ENCODE measurements around the gene SH2D6.

SH2D6 gene

DNA sequence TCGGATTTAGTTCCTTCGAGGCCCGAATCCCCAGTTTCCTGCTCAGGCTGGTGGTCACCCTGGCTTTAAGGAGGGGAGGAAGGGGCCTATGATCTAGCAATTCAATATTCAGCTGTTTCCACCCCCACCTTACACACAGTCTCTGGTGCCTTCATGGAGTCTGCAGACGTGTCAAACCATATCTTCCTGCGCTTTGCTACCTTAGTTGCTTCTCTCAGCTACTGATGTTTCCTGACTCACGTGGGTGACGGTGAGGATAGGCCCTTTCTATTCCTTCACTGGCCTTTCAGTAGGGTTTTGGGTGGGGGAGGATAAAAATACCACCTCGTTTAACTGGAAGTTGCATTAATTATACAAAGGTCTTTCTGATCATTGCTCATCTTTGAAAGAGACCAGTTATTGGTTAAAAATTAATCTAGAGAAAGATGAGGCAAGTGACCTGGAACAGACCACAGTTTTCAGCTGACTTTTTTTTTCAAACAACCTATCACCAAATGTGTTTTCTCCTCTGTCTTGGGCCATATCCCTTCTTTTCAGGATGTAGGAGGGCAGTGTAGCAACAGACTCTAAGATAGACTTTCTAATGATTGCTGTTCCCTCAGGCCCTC is 49.7 kb downstream of the SH2D6 start:
- DNase-seq (ENCODE audit: low read depth in 1 of 2, low spot score in 1 of 2), result no peak
- Histone ChIP-seq H3K27ac (replicated peaks) (no peak overlapping the region), H3K27me3 (ENCODE audit: insufficient read depth, poor library complexity, severe bottlenecking) (no peaks in the 10 kb centered on the region), H3K4me3 (replicated peaks; ENCODE audit: insufficient read depth, low read length) (no peak overlapping the region)
- TF ChIP-seq GABPA (IDR thresholded peaks at IDR 0.05; ENCODE audit: low read depth) (no peak), SPI1 (IDR thresholded peaks at IDR 0.05; ENCODE audit: borderline replicate concordance, low read depth) (no peak), POLR2AphosphoS5 (IDR thresholded peaks at IDR 0.05; ENCODE audit: low read depth) (no peak)
- TF ChIP-seq, protein P1, sequence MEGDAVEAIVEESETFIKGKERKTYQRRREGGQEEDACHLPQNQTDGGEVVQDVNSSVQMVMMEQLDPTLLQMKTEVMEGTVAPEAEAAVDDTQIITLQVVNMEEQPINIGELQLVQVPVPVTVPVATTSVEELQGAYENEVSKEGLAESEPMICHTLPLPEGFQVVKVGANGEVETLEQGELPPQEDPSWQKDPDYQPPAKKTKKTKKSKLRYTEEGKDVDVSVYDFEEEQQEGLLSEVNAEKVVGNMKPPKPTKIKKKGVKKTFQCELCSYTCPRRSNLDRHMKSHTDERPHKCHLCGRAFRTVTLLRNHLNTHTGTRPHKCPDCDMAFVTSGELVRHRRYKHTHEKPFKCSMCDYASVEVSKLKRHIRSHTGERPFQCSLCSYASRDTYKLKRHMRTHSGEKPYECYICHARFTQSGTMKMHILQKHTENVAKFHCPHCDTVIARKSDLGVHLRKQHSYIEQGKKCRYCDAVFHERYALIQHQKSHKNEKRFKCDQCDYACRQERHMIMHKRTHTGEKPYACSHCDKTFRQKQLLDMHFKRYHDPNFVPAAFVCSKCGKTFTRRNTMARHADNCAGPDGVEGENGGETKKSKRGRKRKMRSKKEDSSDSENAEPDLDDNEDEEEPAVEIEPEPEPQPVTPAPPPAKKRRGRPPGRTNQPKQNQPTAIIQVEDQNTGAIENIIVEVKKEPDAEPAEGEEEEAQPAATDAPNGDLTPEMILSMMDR (IDR thresholded peaks at IDR 0.05; ENCODE audit: insufficient read depth, low read length), result no peak
- TF ChIP-seq, protein P2, sequence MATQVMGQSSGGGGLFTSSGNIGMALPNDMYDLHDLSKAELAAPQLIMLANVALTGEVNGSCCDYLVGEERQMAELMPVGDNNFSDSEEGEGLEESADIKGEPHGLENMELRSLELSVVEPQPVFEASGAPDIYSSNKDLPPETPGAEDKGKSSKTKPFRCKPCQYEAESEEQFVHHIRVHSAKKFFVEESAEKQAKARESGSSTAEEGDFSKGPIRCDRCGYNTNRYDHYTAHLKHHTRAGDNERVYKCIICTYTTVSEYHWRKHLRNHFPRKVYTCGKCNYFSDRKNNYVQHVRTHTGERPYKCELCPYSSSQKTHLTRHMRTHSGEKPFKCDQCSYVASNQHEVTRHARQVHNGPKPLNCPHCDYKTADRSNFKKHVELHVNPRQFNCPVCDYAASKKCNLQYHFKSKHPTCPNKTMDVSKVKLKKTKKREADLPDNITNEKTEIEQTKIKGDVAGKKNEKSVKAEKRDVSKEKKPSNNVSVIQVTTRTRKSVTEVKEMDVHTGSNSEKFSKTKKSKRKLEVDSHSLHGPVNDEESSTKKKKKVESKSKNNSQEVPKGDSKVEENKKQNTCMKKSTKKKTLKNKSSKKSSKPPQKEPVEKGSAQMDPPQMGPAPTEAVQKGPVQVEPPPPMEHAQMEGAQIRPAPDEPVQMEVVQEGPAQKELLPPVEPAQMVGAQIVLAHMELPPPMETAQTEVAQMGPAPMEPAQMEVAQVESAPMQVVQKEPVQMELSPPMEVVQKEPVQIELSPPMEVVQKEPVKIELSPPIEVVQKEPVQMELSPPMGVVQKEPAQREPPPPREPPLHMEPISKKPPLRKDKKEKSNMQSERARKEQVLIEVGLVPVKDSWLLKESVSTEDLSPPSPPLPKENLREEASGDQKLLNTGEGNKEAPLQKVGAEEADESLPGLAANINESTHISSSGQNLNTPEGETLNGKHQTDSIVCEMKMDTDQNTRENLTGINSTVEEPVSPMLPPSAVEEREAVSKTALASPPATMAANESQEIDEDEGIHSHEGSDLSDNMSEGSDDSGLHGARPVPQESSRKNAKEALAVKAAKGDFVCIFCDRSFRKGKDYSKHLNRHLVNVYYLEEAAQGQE (IDR thresholded peaks at IDR 0.05; ENCODE audit: insufficient replicate concordance, low read depth), result no peak

DNA sequence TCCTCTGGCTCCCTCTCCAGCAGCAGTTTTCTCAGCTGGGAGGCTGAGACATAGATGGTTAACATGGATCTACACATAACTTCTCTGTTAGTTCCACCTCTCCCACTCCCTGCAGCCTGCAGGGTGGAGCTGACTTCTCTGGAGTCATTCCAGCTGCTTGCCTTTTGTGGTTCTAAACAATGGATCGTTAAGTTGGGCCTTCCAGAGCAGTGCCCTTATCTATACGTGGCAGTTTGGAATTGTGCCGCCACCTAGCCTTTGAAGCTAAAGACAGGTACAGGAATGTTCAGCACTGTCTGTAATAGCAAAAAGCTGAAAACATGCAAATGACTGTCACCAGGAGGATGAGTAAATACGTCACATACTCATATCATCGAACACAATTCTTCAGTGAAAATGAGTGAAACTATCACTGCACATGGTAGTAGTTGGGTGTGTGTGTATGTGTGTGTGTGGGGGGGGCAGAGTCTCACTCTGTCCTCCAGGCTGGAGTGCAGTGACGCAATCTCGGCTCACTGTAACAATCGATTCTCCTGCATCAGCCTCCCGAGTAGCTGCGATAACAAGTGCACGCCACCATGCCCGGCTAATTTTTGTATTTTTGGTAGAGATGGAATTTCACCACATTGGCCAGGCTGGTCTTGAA is 50.3 kb downstream of the SH2D6 start:
- H3K4me3 ChIP-seq (replicated peaks; ENCODE audit: insufficient read depth, low read length), result no peak overlapping the region
- H3K27me3 ChIP-seq (ENCODE audit: insufficient read depth, poor library complexity, severe bottlenecking), result no peaks in the 10 kb centered on the region
- no peak for DNase-seq (ENCODE audit: low read depth in 1 of 2, low spot score in 1 of 2)
- no peak overlapping the region for H3K27ac ChIP-seq (replicated peaks)
- TF ChIP-seq, protein P2 (IDR thresholded peaks at IDR 0.05; ENCODE audit: insufficient replicate concordance, low read depth), result no peak
- TF ChIP-seq, protein P1 (IDR thresholded peaks at IDR 0.05; ENCODE audit: insufficient read depth, low read length), result no peak
- TF ChIP-seq POLR2AphosphoS5 (IDR thresholded peaks at IDR 0.05; ENCODE audit: low read depth) (no peak), SPI1 (IDR thresholded peaks at IDR 0.05; ENCODE audit: borderline replicate concordance, low read depth) (no peak), GABPA (IDR thresholded peaks at IDR 0.05; ENCODE audit: low read depth) (no peak)

DNA sequence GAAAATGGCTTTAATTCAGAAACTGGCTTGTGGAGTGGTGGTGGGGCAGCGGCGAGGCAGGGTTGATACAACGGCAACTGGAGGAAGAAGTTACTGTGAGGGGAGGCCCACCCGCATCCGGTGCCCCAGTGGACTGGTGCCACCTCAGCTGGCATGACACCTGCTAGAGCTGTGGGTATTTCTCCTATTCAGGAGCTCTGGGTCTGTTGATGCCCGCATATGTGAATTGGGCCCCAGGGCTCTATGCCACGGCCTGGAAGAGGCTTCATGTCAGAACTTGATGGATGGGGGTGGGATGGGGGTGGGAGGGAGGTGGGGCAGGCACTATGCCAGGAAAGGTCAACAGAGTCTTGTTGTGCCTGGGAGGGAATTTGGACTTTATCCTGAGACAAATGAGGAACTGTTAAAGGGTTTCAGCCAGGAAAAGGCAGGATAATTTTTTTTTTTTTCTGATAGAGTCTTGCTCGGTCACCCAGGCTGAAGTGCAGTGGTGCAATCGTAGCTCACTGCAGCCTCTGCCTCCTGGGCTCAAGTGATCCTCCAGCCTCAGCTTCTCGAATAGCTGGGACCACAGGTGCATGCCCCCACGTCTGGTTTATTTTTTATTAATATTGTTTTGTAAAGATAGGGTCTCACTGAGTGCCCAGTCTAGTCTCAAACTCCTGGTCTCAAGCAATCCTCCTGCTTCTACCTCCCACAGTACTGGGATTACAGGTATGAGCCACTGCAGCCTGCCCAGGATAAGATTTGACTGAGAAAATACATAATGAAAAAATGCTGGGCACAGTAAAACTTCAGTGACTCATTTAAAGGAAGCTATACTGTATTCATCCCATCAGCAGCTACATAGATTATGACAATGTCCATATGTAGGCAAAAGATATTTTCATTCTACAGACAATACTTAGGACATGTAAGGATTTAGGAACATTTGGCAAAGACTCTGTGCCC is 52.6 kb downstream of the SH2D6 start:
- no peak overlapping the region for H3K27ac ChIP-seq (replicated peaks)
- H3K27me3 ChIP-seq (ENCODE audit: insufficient read depth, poor library complexity, severe bottlenecking), result no peaks in the 10 kb centered on the region
- H3K4me3 ChIP-seq (replicated peaks; ENCODE audit: insufficient read depth, low read length), result no peak overlapping the region
- TF ChIP-seq, protein P1 (IDR thresholded peaks at IDR 0.05; ENCODE audit: insufficient read depth, low read length), result no peak
- no peak for TF ChIP-seq GABPA (IDR thresholded peaks at IDR 0.05; ENCODE audit: low read depth)
- TF ChIP-seq, protein P2 (IDR thresholded peaks at IDR 0.05; ENCODE audit: insufficient replicate concordance, low read depth), result no peak
- no peak for DNase-seq (ENCODE audit: low read depth in 1 of 2, low spot score in 1 of 2)
